ENCODE data around the gene RAB7A. TPM values are rescaled to one million over a fixed set of nuclear protein-coding genes. Genes with fewer than 3 reads are reported as not detected.

Gene RAB7A
- total and polyA plus RNA-seq, 7 donors: 206 to 410 (median 316) TPM

DNA sequence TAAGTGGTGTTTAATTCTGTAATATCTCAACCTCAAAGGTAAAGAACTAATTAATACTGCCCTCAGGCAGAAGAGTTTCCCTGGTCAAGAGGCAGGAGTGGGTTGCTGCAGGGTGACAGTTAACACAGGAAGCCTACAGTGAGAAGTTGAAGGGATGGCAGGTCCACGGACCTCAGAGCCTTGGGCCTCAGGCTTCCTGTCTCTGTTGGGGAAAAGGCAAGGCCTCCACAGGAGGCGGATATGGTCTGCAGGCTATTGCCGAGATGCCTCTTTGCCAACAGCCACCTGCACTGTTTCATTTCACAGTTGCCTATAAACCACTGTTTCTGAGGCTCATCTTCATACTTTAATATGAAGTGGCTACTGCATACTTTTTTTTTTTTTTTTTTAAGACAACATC, 42.0 kb upstream of the RAB7A start:
- H3K27ac ChIP-seq: no peak overlapping the region
- no peaks in the 10 kb centered on the region for H3K4me1 ChIP-seq
- DNase-seq (no peak), ATAC-seq (no peak)
- H3K27me3 ChIP-seq (ENCODE audit: insufficient read depth in 3 of 3, low read length in 2 of 3): no peaks in the 10 kb centered on the region
- no peak overlapping the region for H3K4me3 ChIP-seq
- H3K36me3 ChIP-seq (ENCODE audit: insufficient read depth in 1 of 2, low read depth in 1 of 2): no peaks in the 10 kb centered on the region
- H3K9me3 ChIP-seq: no peaks in the 10 kb centered on the region
- intact Hi-C loops (cut with DNase I): loop anchor here in 1 of 2 donors (5.0 kb wide), 3 partner anchors 108 to 193 kb away; partner anchors contain the start of gene ACAD9
- TF ChIP-seq, protein P1, sequence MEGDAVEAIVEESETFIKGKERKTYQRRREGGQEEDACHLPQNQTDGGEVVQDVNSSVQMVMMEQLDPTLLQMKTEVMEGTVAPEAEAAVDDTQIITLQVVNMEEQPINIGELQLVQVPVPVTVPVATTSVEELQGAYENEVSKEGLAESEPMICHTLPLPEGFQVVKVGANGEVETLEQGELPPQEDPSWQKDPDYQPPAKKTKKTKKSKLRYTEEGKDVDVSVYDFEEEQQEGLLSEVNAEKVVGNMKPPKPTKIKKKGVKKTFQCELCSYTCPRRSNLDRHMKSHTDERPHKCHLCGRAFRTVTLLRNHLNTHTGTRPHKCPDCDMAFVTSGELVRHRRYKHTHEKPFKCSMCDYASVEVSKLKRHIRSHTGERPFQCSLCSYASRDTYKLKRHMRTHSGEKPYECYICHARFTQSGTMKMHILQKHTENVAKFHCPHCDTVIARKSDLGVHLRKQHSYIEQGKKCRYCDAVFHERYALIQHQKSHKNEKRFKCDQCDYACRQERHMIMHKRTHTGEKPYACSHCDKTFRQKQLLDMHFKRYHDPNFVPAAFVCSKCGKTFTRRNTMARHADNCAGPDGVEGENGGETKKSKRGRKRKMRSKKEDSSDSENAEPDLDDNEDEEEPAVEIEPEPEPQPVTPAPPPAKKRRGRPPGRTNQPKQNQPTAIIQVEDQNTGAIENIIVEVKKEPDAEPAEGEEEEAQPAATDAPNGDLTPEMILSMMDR (IDR thresholded peaks at IDR 0.05): no peak
- 66 to 72% (median 69%) methylated on average over 3 of the region's 3 CpGs for WGBS, 3 donors

DNA sequence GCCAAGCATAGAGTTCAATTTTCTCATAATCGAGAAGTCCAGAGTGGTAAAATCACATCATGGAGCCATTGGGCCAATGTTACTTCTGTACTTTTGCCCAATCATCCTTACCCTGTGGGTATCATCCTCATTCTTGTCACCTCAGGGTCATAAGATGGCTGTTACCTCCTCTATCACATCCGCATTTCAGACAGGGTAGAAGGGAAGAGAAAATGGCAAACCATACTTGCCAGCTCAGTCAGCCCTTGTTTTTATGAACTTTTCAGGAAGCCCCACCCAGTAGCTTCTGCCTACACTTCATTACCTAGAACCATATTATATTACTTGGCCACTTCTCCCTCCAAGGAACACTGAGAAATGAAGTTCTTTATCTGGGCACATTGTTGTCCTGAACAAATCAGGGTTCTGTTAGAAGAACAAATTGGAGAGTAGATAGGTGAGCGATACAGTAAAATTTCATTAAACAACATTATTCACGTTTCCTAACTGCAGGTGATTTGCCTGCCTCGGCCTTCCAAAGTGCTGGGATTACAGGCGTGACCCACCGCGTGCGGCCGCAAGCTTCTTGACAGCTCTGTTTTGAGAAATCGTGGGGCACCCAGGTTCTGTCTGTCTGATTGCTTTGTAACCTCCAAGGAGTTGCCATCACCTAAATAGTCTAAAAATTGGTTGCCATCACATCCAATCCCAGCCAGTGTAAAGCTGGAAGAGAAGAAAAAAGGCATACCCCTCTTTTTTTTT, 40.8 kb upstream of the RAB7A start:
- Histone ChIP-seq H3K4me1 (no peaks in the 10 kb centered on the region), H3K4me3 (no peak overlapping the region), H3K27me3 (ENCODE audit: insufficient read depth in 3 of 3, low read length in 2 of 3) (no peaks in the 10 kb centered on the region), H3K36me3 (ENCODE audit: insufficient read depth in 1 of 2, low read depth in 1 of 2) (no peaks in the 10 kb centered on the region), H3K27ac (no peak overlapping the region), H3K9me3 (no peaks in the 10 kb centered on the region)
- WGBS, 3 donors: 90 to 92% (median 91%) methylated on average over 11 of the region's 11 CpGs
- intact Hi-C loops (cut with DNase I): loop anchor here in 1 of 2 donors (5.0 kb wide), 3 partner anchors 107 to 192 kb away; partner anchors contain the start of gene ACAD9
- DNase-seq (no peak), ATAC-seq (no peak)
- TF ChIP-seq, protein P1 (IDR thresholded peaks at IDR 0.05): no peak

DNA sequence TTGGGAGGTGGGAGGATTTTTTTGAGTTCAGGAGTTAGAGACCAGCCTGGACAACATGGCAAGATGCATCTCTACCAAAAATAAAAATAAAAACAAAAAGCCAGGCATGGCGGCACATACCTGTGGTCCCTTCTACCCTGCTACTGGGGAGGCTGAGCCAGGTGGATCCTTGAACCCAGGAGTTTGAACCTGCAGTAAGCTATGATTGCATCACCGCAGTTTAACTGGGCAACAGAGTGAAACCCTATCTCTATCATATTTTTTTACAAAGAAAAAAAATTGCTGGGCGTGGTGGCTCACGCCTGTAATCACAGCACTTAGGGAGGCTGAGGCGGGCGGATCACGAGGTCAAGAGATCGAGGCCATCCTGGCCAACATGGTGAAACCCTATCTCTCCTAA, 39.5 kb upstream of the RAB7A start:
- H3K9me3 ChIP-seq: no peaks in the 10 kb centered on the region
- no peaks in the 10 kb centered on the region for H3K27me3 ChIP-seq (ENCODE audit: insufficient read depth in 3 of 3, low read length in 2 of 3)
- no peak for DNase-seq
- 86 to 94% (median 92%) methylated on average over 8 of the region's 8 CpGs for WGBS, 3 donors
- intact Hi-C loops (cut with DNase I): loop anchor here in 1 of 2 donors (2.0 kb wide), 1 partner anchor 28 kb away; no protein-coding TSS in a partner anchor
- no peaks in the 10 kb centered on the region for H3K36me3 ChIP-seq (ENCODE audit: insufficient read depth in 1 of 2, low read depth in 1 of 2)
- no peak for ATAC-seq
- H3K4me3 ChIP-seq: no peak overlapping the region
- no peak overlapping the region for H3K27ac ChIP-seq
- no peaks in the 10 kb centered on the region for H3K4me1 ChIP-seq
- TF ChIP-seq, protein P1 (IDR thresholded peaks at IDR 0.05): no peak

DNA sequence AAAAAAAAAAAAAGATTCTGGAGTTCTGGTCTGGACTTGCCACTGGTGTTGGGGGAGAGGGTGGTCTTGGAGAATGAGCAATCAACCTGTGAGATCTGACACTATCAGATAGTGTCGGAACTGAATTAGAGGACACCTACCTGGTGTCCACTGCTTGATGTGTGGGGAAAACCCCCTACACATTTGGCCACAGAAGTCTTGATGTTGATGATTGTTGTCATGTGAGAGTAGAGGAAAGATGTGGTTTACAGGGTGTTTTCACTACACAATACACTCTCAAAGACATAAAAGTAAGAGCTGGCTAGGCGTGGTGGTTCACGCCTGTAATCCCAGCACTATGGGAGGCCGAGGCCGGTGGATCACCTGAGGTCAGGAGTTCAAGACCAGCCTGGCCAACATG, 36.9 kb upstream of the RAB7A start:
- WGBS, 3 donors: 91 to 94% (median 92%) methylated on average over 5 of the region's 5 CpGs
- TF ChIP-seq, protein P1 (IDR thresholded peaks at IDR 0.05): no peak
- ATAC-seq: no peak
- Histone ChIP-seq H3K4me3 (no peak overlapping the region), H3K4me1 (no peaks in the 10 kb centered on the region), H3K27me3 (ENCODE audit: insufficient read depth in 3 of 3, low read length in 2 of 3) (no peaks in the 10 kb centered on the region), H3K9me3 (no peaks in the 10 kb centered on the region), H3K27ac (no peak overlapping the region), H3K36me3 (ENCODE audit: insufficient read depth in 1 of 2, low read depth in 1 of 2) (no peaks in the 10 kb centered on the region)
- DNase-seq: no peak
- intact Hi-C loops (cut with DNase I): no loop called here

All from psoas muscle (tissue), 8 donors.